ENCODE results near the gene HOXB5.

GRCh38 chr17:48610282-48611211, 17.0 kb upstream of the HOXB5 start, which contains the start of gene HOXB7:
- TF ChIP-seq, protein P1, sequence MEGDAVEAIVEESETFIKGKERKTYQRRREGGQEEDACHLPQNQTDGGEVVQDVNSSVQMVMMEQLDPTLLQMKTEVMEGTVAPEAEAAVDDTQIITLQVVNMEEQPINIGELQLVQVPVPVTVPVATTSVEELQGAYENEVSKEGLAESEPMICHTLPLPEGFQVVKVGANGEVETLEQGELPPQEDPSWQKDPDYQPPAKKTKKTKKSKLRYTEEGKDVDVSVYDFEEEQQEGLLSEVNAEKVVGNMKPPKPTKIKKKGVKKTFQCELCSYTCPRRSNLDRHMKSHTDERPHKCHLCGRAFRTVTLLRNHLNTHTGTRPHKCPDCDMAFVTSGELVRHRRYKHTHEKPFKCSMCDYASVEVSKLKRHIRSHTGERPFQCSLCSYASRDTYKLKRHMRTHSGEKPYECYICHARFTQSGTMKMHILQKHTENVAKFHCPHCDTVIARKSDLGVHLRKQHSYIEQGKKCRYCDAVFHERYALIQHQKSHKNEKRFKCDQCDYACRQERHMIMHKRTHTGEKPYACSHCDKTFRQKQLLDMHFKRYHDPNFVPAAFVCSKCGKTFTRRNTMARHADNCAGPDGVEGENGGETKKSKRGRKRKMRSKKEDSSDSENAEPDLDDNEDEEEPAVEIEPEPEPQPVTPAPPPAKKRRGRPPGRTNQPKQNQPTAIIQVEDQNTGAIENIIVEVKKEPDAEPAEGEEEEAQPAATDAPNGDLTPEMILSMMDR (IDR thresholded peaks at IDR 0.05; ENCODE audit: poor library complexity): no peak
- TF ChIP-seq EZH2 (IDR thresholded peaks at IDR 0.05; ENCODE audit: borderline replicate concordance): peak; percentile 96
